Measurements from ENCODE around the gene CERK.

Gene CERK

GRCh38 chr22:46749682-46750529 lies 11.9 kb upstream of the CERK start:
- DNase-seq (ENCODE audit: extremely low read depth in 1 of 2, low read depth in 1 of 2) = no peak

GRCh38 chr22:46748908-46749675 lies 11.0 kb upstream of the CERK start:
- DNase-seq (ENCODE audit: extremely low read depth in 1 of 2, low read depth in 1 of 2) = no peak

- DNase-seq (ENCODE audit: extremely low read depth in 1 of 2, low read depth in 1 of 2) = no peak
These were observed 10.3 kb upstream of the CERK start for GRCh38 chr22:46748206-46748907.

GRCh38 chr22:46747646-46748045 lies 9.6 kb upstream of the CERK start:
- DNase-seq (ENCODE audit: extremely low read depth in 1 of 2, low read depth in 1 of 2) = no peak

- no peak for DNase-seq (ENCODE audit: extremely low read depth in 1 of 2, low read depth in 1 of 2)
These were observed 8.6 kb upstream of the CERK start for GRCh38 chr22:46746620-46747019.

- DNase-seq (ENCODE audit: extremely low read depth in 1 of 2, low read depth in 1 of 2) = no peak
These were observed 8.1 kb upstream of the CERK start for GRCh38 chr22:46746192-46746591.

- no peak for DNase-seq (ENCODE audit: extremely low read depth in 1 of 2, low read depth in 1 of 2)
These were observed 6.5 kb upstream of the CERK start for GRCh38 chr22:46744581-46744980.

- no peak for DNase-seq (ENCODE audit: extremely low read depth in 1 of 2, low read depth in 1 of 2)
These were observed 4.6 kb upstream of the CERK start for GRCh38 chr22:46742576-46743221.

GRCh38 chr22:46741974-46742519 lies 4.0 kb upstream of the CERK start:
- DNase-seq (ENCODE audit: extremely low read depth in 1 of 2, low read depth in 1 of 2) = no peak

- no peak for DNase-seq (ENCODE audit: extremely low read depth in 1 of 2, low read depth in 1 of 2)
These were observed 3.1 kb upstream of the CERK start for GRCh38 chr22:46740910-46741780.

- no peak for DNase-seq (ENCODE audit: extremely low read depth in 1 of 2, low read depth in 1 of 2)
These were observed 1.2 kb upstream of the CERK start for GRCh38 chr22:46739094-46739870.

- no peak for DNase-seq (ENCODE audit: extremely low read depth in 1 of 2, low read depth in 1 of 2)
These were observed 618 bp upstream of the CERK start for GRCh38 chr22:46738647-46739093.

- no peak for DNase-seq (ENCODE audit: extremely low read depth in 1 of 2, low read depth in 1 of 2)
These were observed 712 bp downstream of the CERK start for GRCh38 chr22:46737105-46737975.

GRCh38 chr22:46736705-46737104 lies 1.3 kb downstream of the CERK start:
- DNase-seq (ENCODE audit: extremely low read depth in 1 of 2, low read depth in 1 of 2) = no peak

GRCh38 chr22:46735747-46736608 lies 2.1 kb downstream of the CERK start:
- no peak for DNase-seq (ENCODE audit: extremely low read depth in 1 of 2, low read depth in 1 of 2)

GRCh38 chr22:46734830-46735453 lies 3.1 kb downstream of the CERK start:
- DNase-seq (ENCODE audit: extremely low read depth in 1 of 2, low read depth in 1 of 2) = no peak
